ENCODE results near the gene BNC2.

DNA sequence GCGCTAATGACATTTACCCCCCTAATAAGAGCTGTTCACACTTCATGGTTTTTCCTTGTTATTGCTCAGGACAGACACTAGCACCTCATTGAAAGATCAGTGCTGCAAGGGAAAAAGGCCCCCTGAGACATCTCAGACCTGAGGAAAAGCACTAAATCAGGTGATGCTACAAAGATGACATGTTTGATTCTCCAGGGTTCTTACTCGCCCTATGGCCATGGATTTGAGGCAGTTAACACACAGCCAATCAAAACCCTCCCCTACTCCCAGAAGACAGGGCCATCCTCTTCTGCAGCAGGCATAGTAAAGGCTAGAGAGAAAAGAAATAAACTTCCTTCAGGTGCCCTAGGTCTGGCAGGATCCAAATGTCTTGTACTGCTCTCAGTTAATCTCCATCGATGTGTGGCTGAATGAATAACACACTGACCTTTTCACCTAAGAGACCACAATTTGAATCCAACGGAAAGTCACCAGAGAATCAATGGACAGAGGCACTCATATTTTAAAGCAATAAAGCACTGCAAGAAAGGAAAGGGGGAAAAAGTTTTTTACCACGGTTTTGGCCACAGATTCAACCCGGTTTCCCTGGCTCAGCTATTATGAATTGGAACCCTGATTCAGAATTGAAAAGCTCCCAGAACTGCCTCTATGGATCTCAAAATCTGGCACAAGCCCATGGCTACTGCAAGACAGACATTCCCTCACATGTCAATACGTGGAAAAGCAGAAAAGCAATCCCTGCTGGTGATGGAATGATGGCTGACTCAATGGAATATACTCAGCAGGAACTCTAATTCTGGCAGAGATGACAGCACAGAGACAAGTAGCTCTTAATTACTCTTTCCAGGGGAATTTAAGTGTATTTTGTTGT, 329.5 kb downstream of the BNC2 start:
- TF ChIP-seq EZH2 (IDR thresholded peaks at IDR 0.05; ENCODE audit: low read length, missing control alignments), result no peak
- TF ChIP-seq, protein P1, sequence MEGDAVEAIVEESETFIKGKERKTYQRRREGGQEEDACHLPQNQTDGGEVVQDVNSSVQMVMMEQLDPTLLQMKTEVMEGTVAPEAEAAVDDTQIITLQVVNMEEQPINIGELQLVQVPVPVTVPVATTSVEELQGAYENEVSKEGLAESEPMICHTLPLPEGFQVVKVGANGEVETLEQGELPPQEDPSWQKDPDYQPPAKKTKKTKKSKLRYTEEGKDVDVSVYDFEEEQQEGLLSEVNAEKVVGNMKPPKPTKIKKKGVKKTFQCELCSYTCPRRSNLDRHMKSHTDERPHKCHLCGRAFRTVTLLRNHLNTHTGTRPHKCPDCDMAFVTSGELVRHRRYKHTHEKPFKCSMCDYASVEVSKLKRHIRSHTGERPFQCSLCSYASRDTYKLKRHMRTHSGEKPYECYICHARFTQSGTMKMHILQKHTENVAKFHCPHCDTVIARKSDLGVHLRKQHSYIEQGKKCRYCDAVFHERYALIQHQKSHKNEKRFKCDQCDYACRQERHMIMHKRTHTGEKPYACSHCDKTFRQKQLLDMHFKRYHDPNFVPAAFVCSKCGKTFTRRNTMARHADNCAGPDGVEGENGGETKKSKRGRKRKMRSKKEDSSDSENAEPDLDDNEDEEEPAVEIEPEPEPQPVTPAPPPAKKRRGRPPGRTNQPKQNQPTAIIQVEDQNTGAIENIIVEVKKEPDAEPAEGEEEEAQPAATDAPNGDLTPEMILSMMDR (conservative IDR thresholded peaks at IDR 0.05 in 1 of 2, IDR thresholded peaks at IDR 0.05 in 1 of 2; ENCODE audit: low read depth in 1 of 2, low read length in 2 of 2), result no peak

Measured in fibroblast of lung (primary cell).